Measurements from ENCODE around the gene SLC17A1.

GRCh38 chr6:25735261-25735660 is 96.6 kb downstream of the SLC17A1 start:
- TF ChIP-seq, protein P1, sequence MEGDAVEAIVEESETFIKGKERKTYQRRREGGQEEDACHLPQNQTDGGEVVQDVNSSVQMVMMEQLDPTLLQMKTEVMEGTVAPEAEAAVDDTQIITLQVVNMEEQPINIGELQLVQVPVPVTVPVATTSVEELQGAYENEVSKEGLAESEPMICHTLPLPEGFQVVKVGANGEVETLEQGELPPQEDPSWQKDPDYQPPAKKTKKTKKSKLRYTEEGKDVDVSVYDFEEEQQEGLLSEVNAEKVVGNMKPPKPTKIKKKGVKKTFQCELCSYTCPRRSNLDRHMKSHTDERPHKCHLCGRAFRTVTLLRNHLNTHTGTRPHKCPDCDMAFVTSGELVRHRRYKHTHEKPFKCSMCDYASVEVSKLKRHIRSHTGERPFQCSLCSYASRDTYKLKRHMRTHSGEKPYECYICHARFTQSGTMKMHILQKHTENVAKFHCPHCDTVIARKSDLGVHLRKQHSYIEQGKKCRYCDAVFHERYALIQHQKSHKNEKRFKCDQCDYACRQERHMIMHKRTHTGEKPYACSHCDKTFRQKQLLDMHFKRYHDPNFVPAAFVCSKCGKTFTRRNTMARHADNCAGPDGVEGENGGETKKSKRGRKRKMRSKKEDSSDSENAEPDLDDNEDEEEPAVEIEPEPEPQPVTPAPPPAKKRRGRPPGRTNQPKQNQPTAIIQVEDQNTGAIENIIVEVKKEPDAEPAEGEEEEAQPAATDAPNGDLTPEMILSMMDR (IDR thresholded peaks at IDR 0.05; ENCODE audit: low read depth, low read length): no peak
- TF ChIP-seq POLR2A (IDR thresholded peaks at IDR 0.05; ENCODE audit: extremely low read depth, insufficient read length): no peak
- TF ChIP-seq, protein P2, sequence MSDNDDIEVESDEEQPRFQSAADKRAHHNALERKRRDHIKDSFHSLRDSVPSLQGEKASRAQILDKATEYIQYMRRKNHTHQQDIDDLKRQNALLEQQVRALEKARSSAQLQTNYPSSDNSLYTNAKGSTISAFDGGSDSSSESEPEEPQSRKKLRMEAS (IDR thresholded peaks at IDR 0.05; ENCODE audit: low read depth, low read length): no peak
- no peak for TF ChIP-seq MYC (IDR thresholded peaks at IDR 0.05; ENCODE audit: low read depth, low read length)
